ENCODE results near the gene SNX13. TPM values are rescaled to one million over a fixed set of nuclear protein-coding genes. Genes with fewer than 3 reads are reported as not detected.

Gene SNX13
- total and polyA plus RNA-seq, 9 of the 15 experiments (the other 6 are each of a cell fraction or from before 2014, with no cell fraction given): 5.6 to 33.2 (median 25.4) TPM

DNA sequence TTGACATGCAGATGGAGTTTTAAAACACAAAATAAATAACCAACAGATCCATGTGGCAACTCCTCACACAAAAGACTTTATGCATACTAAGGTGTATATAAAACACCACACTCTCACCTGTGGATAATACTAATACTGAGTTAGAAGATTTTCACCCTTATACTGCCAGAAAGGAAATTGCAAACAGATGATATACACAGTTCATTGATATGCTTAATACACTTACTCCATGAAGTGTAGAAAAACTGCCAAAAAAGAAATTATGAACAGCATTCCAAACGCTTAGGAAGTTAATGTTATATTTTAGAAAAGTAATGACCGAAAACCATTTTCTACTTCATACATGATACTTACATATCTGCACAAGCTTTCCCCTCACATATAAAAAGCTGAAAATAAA, 17.6 kb upstream of the SNX13 start:
- Histone ChIP-seq H2AFZ (ENCODE audit: low read depth, low read length) (no peak overlapping the region), H3K27me3 (ENCODE audit: control insufficient read depth in 2 of 2, insufficient read depth in 2 of 2, low read length in 2 of 2) (peaks cover 8 to 12% of the 10 kb centered on the region in 2 experiments; a peak in 3 of 5 replicates), H3K79me2 (ENCODE audit: control insufficient read depth, insufficient read depth, low read length) (no peaks in the 10 kb centered on the region), H3K9me3 (replicated peaks; ENCODE audit: control insufficient read depth, insufficient read depth, low read depth, low read length) (no peaks in the 10 kb centered on the region), H3K4me2 (ENCODE audit: insufficient read depth, low read length) (no peak overlapping the region), H4K20me1 (replicated peaks; ENCODE audit: control insufficient read depth, insufficient read depth, low read length) (no peaks in the 10 kb centered on the region), H3K4me3 (no peak overlapping the region), H3K9ac (ENCODE audit: insufficient read depth in 1 of 2, low read depth in 2 of 2, low read length in 2 of 2) (no peak overlapping the region), H3K9me1 (ENCODE audit: control insufficient read depth, insufficient read depth, low read length) (no peaks in the 10 kb centered on the region), H3K27ac (ENCODE audit: extremely low read depth, low read depth, low read length) (no peak overlapping the region), H3K4me1 (replicated peaks in 1 of 2; ENCODE audit: control insufficient read depth in 2 of 2, insufficient read depth in 2 of 2, low read length in 2 of 2) (no peaks in the 10 kb centered on the region), H3K36me3 (ENCODE audit: control insufficient read depth, insufficient read depth, low read length) (no peaks in the 10 kb centered on the region)
- ATAC-seq (no peak), FAIRE-seq (no peak), DNase-seq (ENCODE audit: extremely low read depth in 1 of 4, low spot score in 3 of 4) (no peak)
- intact Hi-C loops (cut with micrococcal nuclease) (no loop called here), in situ Hi-C loops (cut with MboI) (no loop called here)
- WGBS (ENCODE audit: insufficient coverage, low coverage, missing lambda C conversion rate): 2% methylated on average over 2 of the region's 2 CpGs
- ChIA-PET CTCF (ENCODE audit: low intra/inter-chr PET ratio) (no interaction called here), POLR2A (no interaction called here)
- no TSS peak for BruUV-seq (replicated peaks)
- TF ChIP-seq ARID3B (CRISPR knock-in tag; IDR thresholded peaks at IDR 0.05; ENCODE audit: borderline replicate concordance) (no peak), ATF1 (CRISPR knock-in tag; IDR thresholded peaks at IDR 0.05) (no peak), ATF1 (tag; IDR thresholded peaks at IDR 0.05) (no peak), NFXL1 (CRISPR knock-in tag; IDR thresholded peaks at IDR 0.05) (no peak), ZNF232 (CRISPR knock-in tag; IDR thresholded peaks at IDR 0.05) (no peak), KDM4B (IDR thresholded peaks at IDR 0.05; ENCODE audit: borderline replicate concordance in 2 of 2, low read depth in 1 of 2) (no peak), SNRNP70 (optimal IDR thresholded peaks at IDR 0.05; ENCODE audit: low read depth, low read length) (no peak), ZNF24 (IDR thresholded peaks at IDR 0.05) (no peak), MCM2 (IDR thresholded peaks at IDR 0.05; ENCODE audit: low read depth) (no peak), ZNF561 (CRISPR knock-in tag; conservative IDR thresholded peaks at IDR 0.05) (no peak), POLR2AphosphoS5 (IDR thresholded peaks at IDR 0.05; ENCODE audit: control insufficient read depth, insufficient read depth, low read depth, low read length) (no peak), PRPF4 (IDR thresholded peaks at IDR 0.05; ENCODE audit: insufficient read depth, low read depth, low read length, poor library complexity, severe bottlenecking) (no peak), ILK (tag; IDR thresholded peaks at IDR 0.05; ENCODE audit: borderline replicate concordance, low read depth) (no peak), NFE2L1 (tag; IDR thresholded peaks at IDR 0.05; ENCODE audit: borderline replicate concordance, low read depth) (no peak), RCOR1 (IDR thresholded peaks at IDR 0.05; ENCODE audit: borderline replicate concordance in 1 of 2, low read depth in 2 of 2, low read length in 2 of 2) (no peak), FOXA1 (IDR thresholded peaks at IDR 0.05; ENCODE audit: borderline replicate concordance) (no peak), EP400 (IDR thresholded peaks at IDR 0.05) (no peak)
- TF ChIP-seq, protein P1, sequence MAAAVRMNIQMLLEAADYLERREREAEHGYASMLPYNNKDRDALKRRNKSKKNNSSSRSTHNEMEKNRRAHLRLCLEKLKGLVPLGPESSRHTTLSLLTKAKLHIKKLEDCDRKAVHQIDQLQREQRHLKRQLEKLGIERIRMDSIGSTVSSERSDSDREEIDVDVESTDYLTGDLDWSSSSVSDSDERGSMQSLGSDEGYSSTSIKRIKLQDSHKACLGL (CRISPR knock-in tag; IDR thresholded peaks at IDR 0.05; ENCODE audit: borderline replicate concordance, poor library complexity, severe bottlenecking): no peak
- TF ChIP-seq, protein P2, sequence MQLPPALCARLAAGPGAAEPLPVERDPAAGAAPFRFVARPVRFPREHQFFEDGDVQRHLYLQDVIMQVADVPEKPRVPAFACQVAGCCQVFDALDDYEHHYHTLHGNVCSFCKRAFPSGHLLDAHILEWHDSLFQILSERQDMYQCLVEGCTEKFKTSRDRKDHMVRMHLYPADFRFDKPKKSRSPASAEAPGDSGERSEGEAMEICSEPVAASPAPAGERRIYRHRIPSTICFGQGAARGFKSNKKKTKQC (CRISPR knock-in tag; IDR thresholded peaks at IDR 0.05): no peak
- TF ChIP-seq, protein P3, sequence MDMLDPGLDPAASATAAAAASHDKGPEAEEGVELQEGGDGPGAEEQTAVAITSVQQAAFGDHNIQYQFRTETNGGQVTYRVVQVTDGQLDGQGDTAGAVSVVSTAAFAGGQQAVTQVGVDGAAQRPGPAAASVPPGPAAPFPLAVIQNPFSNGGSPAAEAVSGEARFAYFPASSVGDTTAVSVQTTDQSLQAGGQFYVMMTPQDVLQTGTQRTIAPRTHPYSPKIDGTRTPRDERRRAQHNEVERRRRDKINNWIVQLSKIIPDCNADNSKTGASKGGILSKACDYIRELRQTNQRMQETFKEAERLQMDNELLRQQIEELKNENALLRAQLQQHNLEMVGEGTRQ (CRISPR knock-in tag; IDR thresholded peaks at IDR 0.05): no peak

Data from K562 (cell line).